Mesendoderm (in vitro differentiated cells): ENCODE results near the gene LIN54.
"Not testable (repeated sequence)": the region's sequence is repeated elsewhere in the genome, so short reads cannot be mapped to it uniquely, and the experiment has no call there.

Source experiments
- DNase-seq: peaks from one replicate; pipeline ENCODE4 v3.0.0; 2013
- H2AK5ac ChIP-seq: 2 replicates; pipeline ENCODE4 v1.6.1; 2013; ENCODE audit warnings: low read length, inconsistent platforms
- H2BK120ac ChIP-seq: 2 replicates; pipeline ENCODE4 v1.6.1; 2013; ENCODE audit warnings: low read depth, mild to moderate bottlenecking, low read length, moderate library complexity, mixed read lengths
- H2BK15ac ChIP-seq: replicated peaks from 2 replicates; pipeline ENCODE4 v1.6.1; 2013; ENCODE audit warnings: low read depth, mild to moderate bottlenecking, moderate library complexity
- H2BK5ac ChIP-seq: 2 replicates; pipeline ENCODE4 v1.6.1; 2013; ENCODE audit warnings: low read length, inconsistent platforms
- H3K18ac ChIP-seq: 2 replicates; pipeline ENCODE4 v1.6.1; 2013; ENCODE audit warnings: mild to moderate bottlenecking, low read length, mixed read lengths
- H3K23ac ChIP-seq: one replicate; pipeline ENCODE4 v1.6.1; 2013; ENCODE audit warnings: low read length
- H3K27ac ChIP-seq: 2 replicates; pipeline ENCODE4 v1.5.1; 2013; ENCODE audit warnings: low read depth, mild to moderate bottlenecking, inconsistent platforms, low read length, moderate library complexity
- H3K27me3 ChIP-seq: 2 replicates; pipeline ENCODE4 v1.6.1; 2013; ENCODE audit warnings: low read length, control low read depth, mild to moderate bottlenecking, inconsistent platforms; ENCODE audit not compliant: insufficient read depth, poor library complexity
- H3K36me3 ChIP-seq: 2 replicates; pipeline ENCODE4 v1.6.1; 2013; ENCODE audit warnings: low read length, inconsistent platforms; ENCODE audit not compliant: control insufficient read depth, insufficient read depth
- H3K4ac ChIP-seq: one replicate; pipeline ENCODE4 v1.6.1; 2013; ENCODE audit warnings: low read depth, mild to moderate bottlenecking, low read length, moderate library complexity
- H3K4me1 ChIP-seq: 2 replicates; pipeline ENCODE4 v1.6.1; 2013; ENCODE audit warnings: low read depth, low read length, inconsistent platforms; ENCODE audit not compliant: control insufficient read depth
- H3K4me2 ChIP-seq: 2 replicates; pipeline ENCODE4 v1.6.1; 2013; ENCODE audit warnings: low read length
- H3K4me3 ChIP-seq: 2 replicates; pipeline ENCODE4 v1.5.1; 2013; ENCODE audit warnings: mild to moderate bottlenecking, low read length
- H3K56ac ChIP-seq: one replicate; pipeline ENCODE4 v1.6.1; 2013; ENCODE audit warnings: low read length
- H3K79me1 ChIP-seq: 2 replicates; pipeline ENCODE4 v1.6.1; 2013; ENCODE audit warnings: low read length, inconsistent platforms
- H3K79me2 ChIP-seq: 2 replicates; pipeline ENCODE4 v1.6.1; 2013; ENCODE audit warnings: mild to moderate bottlenecking, low read length; ENCODE audit not compliant: control insufficient read depth, insufficient read depth
- H3K9ac ChIP-seq: 2 replicates; pipeline ENCODE4 v1.6.1; 2013; ENCODE audit warnings: low read length, inconsistent platforms
- H4K5ac ChIP-seq: one replicate; pipeline ENCODE4 v1.6.1; 2013; ENCODE audit warnings: low read length
- H4K8ac ChIP-seq: one replicate; pipeline ENCODE4 v1.6.1; 2013; ENCODE audit warnings: low read depth, mild to moderate bottlenecking, control low read depth, low read length, moderate library complexity
- WGBS: extraction: QIAGEN DNeasy Blood & Tissue Kit; methylation state at CpG from one replicate; pipeline ENCODE4 v1.1.7; 2013; ENCODE audit warnings: low lambda C conversion rate, missing lambda C conversion rate; ENCODE audit not compliant: insufficient coverage; ENCODE audit errors: extremely low coverage; 5-methylcytosine and 5-hydroxymethylcytosine counted together

The LIN54 gene

GRCh38 chr4:83043157-83043556 lies 32.5 kb upstream of the LIN54 start:
- H4K8ac ChIP-seq, H3K36me3 ChIP-seq, H2AK5ac ChIP-seq, H3K79me1 ChIP-seq, H3K27me3 ChIP-seq, H3K79me2 ChIP-seq, H3K23ac ChIP-seq, H3K4me3 ChIP-seq, H3K9ac ChIP-seq, H3K56ac ChIP-seq, DNase-seq, H3K4ac ChIP-seq, H2BK15ac ChIP-seq, H3K4me1 ChIP-seq, H3K27ac ChIP-seq, H2BK120ac ChIP-seq, H2BK5ac ChIP-seq, H3K4me2 ChIP-seq, H4K5ac ChIP-seq, H3K18ac ChIP-seq: not testable (repeated sequence)
- no CpG with 5 or more reads among the region's 2 CpGs for WGBS

- no peak overlapping the region for H2BK120ac ChIP-seq
- H3K23ac ChIP-seq, result no peak overlapping the region
- no peak overlapping the region for H3K4me3 ChIP-seq
- no peaks in the 10 kb centered on the region for H3K36me3 ChIP-seq
- no peak overlapping the region for H2BK15ac ChIP-seq
- H4K8ac ChIP-seq, result no peak overlapping the region
- H3K56ac ChIP-seq, result no peak overlapping the region
- no peak overlapping the region for H3K9ac ChIP-seq
- DNase-seq, result peak; percentile 20
- no peak overlapping the region for H2BK5ac ChIP-seq
- no peaks in the 10 kb centered on the region for H3K27me3 ChIP-seq
- WGBS, result no CpG with 5 or more reads among the region's 3 CpGs
- H3K18ac ChIP-seq, result no peak overlapping the region
- H3K4me2 ChIP-seq, result no peak overlapping the region
- H3K4me1 ChIP-seq, result no peaks in the 10 kb centered on the region
- no peak overlapping the region for H3K27ac ChIP-seq
- H3K79me1 ChIP-seq, result peaks cover 17% of the 10 kb centered on the region
- no peak overlapping the region for H2AK5ac ChIP-seq
- H3K4ac ChIP-seq, result no peak overlapping the region
- no peak overlapping the region for H4K5ac ChIP-seq
- peaks cover 23% of the 10 kb centered on the region for H3K79me2 ChIP-seq
Measured at GRCh38 chr4:83040269-83040668, 29.6 kb upstream of the LIN54 start.

GRCh38 chr4:83036991-83037665 lies 26.5 kb upstream of the LIN54 start:
- Histone ChIP-seq H3K27me3 (no peaks in the 10 kb centered on the region), H2BK15ac (no peak overlapping the region), H3K4me3 (no peak overlapping the region), H3K23ac (no peak overlapping the region), H2BK5ac (no peak overlapping the region), H3K79me2 (peaks cover 23% of the 10 kb centered on the region), H2BK120ac (no peak overlapping the region), H3K18ac (no peak overlapping the region), H3K56ac (no peak overlapping the region), H3K36me3 (no peaks in the 10 kb centered on the region), H3K9ac (no peak overlapping the region), H3K4me2 (no peak overlapping the region), H3K4me1 (no peaks in the 10 kb centered on the region), H3K79me1 (peaks cover 15% of the 10 kb centered on the region), H4K5ac (no peak overlapping the region), H3K27ac (no peak overlapping the region), H2AK5ac (no peak overlapping the region), H4K8ac (no peak overlapping the region), H3K4ac (no peak overlapping the region)
- DNase-seq, result no peak
- WGBS, result no CpG with 5 or more reads among the region's 5 CpGs

GRCh38 chr4:83034630-83035494 lies 24.2 kb upstream of the LIN54 start, which contains the start of gene COPS4:
TSS of gene COPS4 (plus strand) at chr4:83035183. CDS start at chr4:83035225, 42 bp downstream.
- Histone ChIP-seq H3K79me1 (peaks cover 13% of the 10 kb centered on the region), H3K4me3 (peak within 1 kb of the TSS; percentile 81), H3K79me2 (peaks cover 20% of the 10 kb centered on the region), H2BK120ac (no peak within 1 kb of the TSS), H4K5ac (no peak within 1 kb of the TSS), H3K36me3 (no peaks in the 10 kb centered on the region), H3K9ac (peak within 1 kb of the TSS; percentile 84), H3K4me1 (no peaks in the 10 kb centered on the region), H3K27ac (peak within 1 kb of the TSS; percentile 69), H3K27me3 (no peaks in the 10 kb centered on the region), H3K18ac (peak within 1 kb of the TSS; percentile 70), H3K23ac (peak within 1 kb of the TSS; percentile 69), H2BK15ac (no peak within 1 kb of the TSS), H3K4ac (no peak within 1 kb of the TSS), H3K4me2 (peak within 1 kb of the TSS; percentile 78), H2BK5ac (no peak within 1 kb of the TSS), H4K8ac (no peak within 1 kb of the TSS), H3K56ac (peak within 1 kb of the TSS; percentile 89), H2AK5ac (no peak within 1 kb of the TSS)
- no CpG with 5 or more reads among the region's 39 CpGs for WGBS
- peak; percentile 100 for DNase-seq

GRCh38 chr4:83029688-83030087 lies 19.1 kb upstream of the LIN54 start:
- Histone ChIP-seq H3K9ac (no peak overlapping the region), H3K4me3 (no peak overlapping the region), H2BK120ac (no peak overlapping the region), H3K4ac (no peak overlapping the region), H3K36me3 (no peaks in the 10 kb centered on the region), H3K4me2 (no peak overlapping the region), H3K23ac (no peak overlapping the region), H3K27me3 (no peaks in the 10 kb centered on the region), H3K27ac (no peak overlapping the region), H2BK15ac (no peak overlapping the region), H4K5ac (no peak overlapping the region), H3K18ac (no peak overlapping the region), H3K79me2 (no peaks in the 10 kb centered on the region), H2BK5ac (no peak overlapping the region), H3K56ac (no peak overlapping the region), H4K8ac (no peak overlapping the region), H3K4me1 (no peaks in the 10 kb centered on the region), H3K79me1 (no peaks in the 10 kb centered on the region), H2AK5ac (no peak overlapping the region)
- no peak for DNase-seq
- no CpG with 5 or more reads among the region's 1 CpG for WGBS
